ENCODE data around the gene PANK4. TPM values are rescaled to one million over a fixed set of nuclear protein-coding genes. Genes with fewer than 3 reads are reported as not detected.

PANK4 gene
- total RNA-seq, 4 donors from 2014 or later = 15.1 to 38.1 (median 27.4) TPM

GRCh38 chr1:2529784-2530512 is 3.6 kb upstream of the PANK4 start, which contains the start of gene HES5:
TSS of gene HES5 (minus strand) at chr1:2530263. CDS start at chr1:2530164, 99 bp downstream.
- TF ChIP-seq CTCF (IDR thresholded peaks at IDR 0.05) = no peak
- DNase-seq (ENCODE audit: low spot score) = no peak
- ATAC-seq (ENCODE audit: low FRiP score) = no peak

GRCh38 chr1:2528966-2529783 is 2.8 kb upstream of the PANK4 start:
- DNase-seq (ENCODE audit: low spot score) = no peak
- TF ChIP-seq CTCF (IDR thresholded peaks at IDR 0.05) = no peak
- ATAC-seq (ENCODE audit: low FRiP score) = no peak

- no peak for ATAC-seq (ENCODE audit: low FRiP score)
- no peak for TF ChIP-seq CTCF (IDR thresholded peaks at IDR 0.05)
- DNase-seq (ENCODE audit: low spot score) = no peak
Measured at GRCh38 chr1:2528611-2528965, 2.2 kb upstream of the PANK4 start.

GRCh38 chr1:2528016-2528415 is 1.6 kb upstream of the PANK4 start:
- ATAC-seq (ENCODE audit: low FRiP score) = no peak
- no peak for TF ChIP-seq CTCF (IDR thresholded peaks at IDR 0.05)
- DNase-seq (ENCODE audit: low spot score) = no peak

GRCh38 chr1:2527556-2527860 is 1.1 kb upstream of the PANK4 start:
- TF ChIP-seq CTCF (IDR thresholded peaks at IDR 0.05) = no peak
- DNase-seq (ENCODE audit: low spot score) = no peak
- no peak for ATAC-seq (ENCODE audit: low FRiP score)

- no peak for TF ChIP-seq CTCF (IDR thresholded peaks at IDR 0.05)
- peak; percentile 31 for ATAC-seq (ENCODE audit: low FRiP score)
- no peak for DNase-seq (ENCODE audit: low spot score)
Measured at GRCh38 chr1:2526824-2527555, 594 bp upstream of the PANK4 start.
